Thyroid gland (tissue), 4 donors: ENCODE data around the gene ZKSCAN8.
A peak's percentile ranks its signal among the peaks of the same experiment; 100 is the strongest.

Experiments used
- POLR2A ChIP-seq, 2 donors: fragments of 450-650 bp; IDR thresholded peaks; one replicate each; pipeline ENCODE4 v1.6.1; 2017; ENCODE audit warnings: antibody characterized with exemption in 2 of 2, mild to moderate bottlenecking in 2 of 2, moderate library complexity in 1 of 2
- TF ChIP-seq, protein P1 (sequence below), 6 experiments: fragments of 200-600 bp in 3 of 6; fragments of 450-650 bp in 3 of 6; sonication (generic) in 3 of 6; IDR thresholded peaks; one replicate each; pipeline ENCODE4 v1.5.1; 2016 to 2019; ENCODE audit warnings: antibody characterized with exemption in 6 of 6, mild to moderate bottlenecking in 2 of 6, inconsistent platforms in 1 of 6, moderate library complexity in 1 of 6

GRCh38 chr6:28124350-28124970 lies 17.2 kb upstream of the ZKSCAN8 start, which contains the start of gene ZSCAN16:
- TF ChIP-seq, protein P1, sequence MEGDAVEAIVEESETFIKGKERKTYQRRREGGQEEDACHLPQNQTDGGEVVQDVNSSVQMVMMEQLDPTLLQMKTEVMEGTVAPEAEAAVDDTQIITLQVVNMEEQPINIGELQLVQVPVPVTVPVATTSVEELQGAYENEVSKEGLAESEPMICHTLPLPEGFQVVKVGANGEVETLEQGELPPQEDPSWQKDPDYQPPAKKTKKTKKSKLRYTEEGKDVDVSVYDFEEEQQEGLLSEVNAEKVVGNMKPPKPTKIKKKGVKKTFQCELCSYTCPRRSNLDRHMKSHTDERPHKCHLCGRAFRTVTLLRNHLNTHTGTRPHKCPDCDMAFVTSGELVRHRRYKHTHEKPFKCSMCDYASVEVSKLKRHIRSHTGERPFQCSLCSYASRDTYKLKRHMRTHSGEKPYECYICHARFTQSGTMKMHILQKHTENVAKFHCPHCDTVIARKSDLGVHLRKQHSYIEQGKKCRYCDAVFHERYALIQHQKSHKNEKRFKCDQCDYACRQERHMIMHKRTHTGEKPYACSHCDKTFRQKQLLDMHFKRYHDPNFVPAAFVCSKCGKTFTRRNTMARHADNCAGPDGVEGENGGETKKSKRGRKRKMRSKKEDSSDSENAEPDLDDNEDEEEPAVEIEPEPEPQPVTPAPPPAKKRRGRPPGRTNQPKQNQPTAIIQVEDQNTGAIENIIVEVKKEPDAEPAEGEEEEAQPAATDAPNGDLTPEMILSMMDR (IDR thresholded peaks at IDR 0.05) = no peak
- peak in 1 of 2 donors; percentile 49 for TF ChIP-seq POLR2A (IDR thresholded peaks at IDR 0.05)
